CD4-positive, alpha-beta memory T cell (primary cell): ENCODE measurements around the gene TMEM203. TPM values are rescaled to one million over a fixed set of nuclear protein-coding genes. Genes with fewer than 3 reads are reported as not detected.

Experiments
- CTCF ChIA-PET: fragments of 350-600 bp; sonication (Branson Sonifier 250); formaldehyde crosslinking; loops from one replicate; lab custom pipeline; 2021; ENCODE audit warnings: inconsistent platforms; ENCODE audit not compliant: partially characterized antibody; lab: Charles Lee
- POLR2A ChIA-PET: fragments of 350-600 bp; sonication (Branson Sonifier 250); formaldehyde crosslinking; loops from one replicate; lab custom pipeline; 2021; ENCODE audit not compliant: partially characterized antibody; lab: Charles Lee
- DNase-seq, 5 donors: peaks; one replicate each; pipeline versions ENCODE4 v3.0.0 to v3.0.0-alpha.2; 2020 to 2022; ENCODE audit warnings: mixed read lengths in 1 of 5
- H3K27ac ChIP-seq: one replicate; pipeline ENCODE4 v1.7.0; 2013; ENCODE audit warnings: low read depth, low read length
- H3K27me3 ChIP-seq: 2 replicates; pipeline ENCODE4 v1.7.0; 2013; ENCODE audit warnings: mild to moderate bottlenecking, low read length, moderate library complexity; ENCODE audit not compliant: insufficient read depth
- H3K36me3 ChIP-seq: 2 replicates; pipeline ENCODE4 v1.7.0; 2013; ENCODE audit warnings: mild to moderate bottlenecking, low read length, moderate library complexity; ENCODE audit not compliant: insufficient read depth
- H3K4me1 ChIP-seq: 2 replicates; pipeline ENCODE4 v1.7.0; 2013; ENCODE audit warnings: mild to moderate bottlenecking, low read length, moderate library complexity; ENCODE audit not compliant: insufficient read depth
- H3K4me3 ChIP-seq, 2 donors: one replicate each; pipeline ENCODE4 v1.7.0; 2013; ENCODE audit warnings: low read length in 2 of 2, mild to moderate bottlenecking in 1 of 2
- H3K9me3 ChIP-seq, 2 donors: one replicate each; pipeline ENCODE4 v1.7.0; 2013; ENCODE audit warnings: low read length in 2 of 2, control low read depth in 1 of 2; ENCODE audit not compliant: control insufficient read depth in 1 of 2
- H3K27ac Mint-ChIP-seq, 7 donors: one replicate each; pipeline ENCODE4 v1.8.0; 2020 to 2021; ENCODE audit warnings: mixed read lengths in 7 of 7, mild to moderate bottlenecking in 6 of 7, inconsistent platforms in 3 of 7, moderate library complexity in 3 of 7
- H3K27me3 Mint-ChIP-seq, 2 donors: one replicate each; pipeline ENCODE4 v1.8.0; 2020 to 2021; ENCODE audit warnings: mixed read lengths in 2 of 2
- H3K36me3 Mint-ChIP-seq, 2 donors: one replicate each; pipeline ENCODE4 v1.8.0; 2020 to 2021; ENCODE audit warnings: mixed read lengths in 2 of 2, inconsistent platforms in 1 of 2, mild to moderate bottlenecking in 1 of 2
- H3K4me1 Mint-ChIP-seq, 4 donors: one replicate each; pipeline ENCODE4 v1.8.0; 2020 to 2021; ENCODE audit warnings: mixed read lengths in 4 of 4, mild to moderate bottlenecking in 1 of 4
- H3K4me3 Mint-ChIP-seq, 8 donors: one replicate each; pipeline ENCODE4 v1.8.0; 2020 to 2021; ENCODE audit warnings: mixed read lengths in 8 of 8, mild to moderate bottlenecking in 7 of 8, moderate library complexity in 6 of 8, inconsistent platforms in 3 of 8
- H3K9me3 Mint-ChIP-seq, 8 donors: one replicate each; pipeline ENCODE4 v1.8.0; 2020 to 2021; ENCODE audit warnings: mixed read lengths in 8 of 8, mild to moderate bottlenecking in 5 of 8, inconsistent platforms in 3 of 8, moderate library complexity in 1 of 8
- intact Hi-C: fragments of 100-400 bp; cut with micrococcal nuclease; formaldehyde crosslinking; loops from one replicate; pipeline ENCODE4 v1.15.1; 2023
- polyA plus RNA-seq, 2 donors: library from polyadenylated mRNA; unstranded; fragments of 300-500 nt; fragmentation: Illumina TruSeq; gene quantifications; one replicate each; pipeline ENCODE4 v1.2.3, GENCODE V29; 2021
- total RNA-seq, 2 experiments: library from RNA; stranded (reverse); gene quantifications; one replicate each; pipeline ENCODE4 v1.2.3, GENCODE V29; 2021

The TMEM203 gene
- total and polyA plus RNA-seq, 4 experiments from 2014 or later: 39.5 to 170 (median 86.0) TPM

DNA sequence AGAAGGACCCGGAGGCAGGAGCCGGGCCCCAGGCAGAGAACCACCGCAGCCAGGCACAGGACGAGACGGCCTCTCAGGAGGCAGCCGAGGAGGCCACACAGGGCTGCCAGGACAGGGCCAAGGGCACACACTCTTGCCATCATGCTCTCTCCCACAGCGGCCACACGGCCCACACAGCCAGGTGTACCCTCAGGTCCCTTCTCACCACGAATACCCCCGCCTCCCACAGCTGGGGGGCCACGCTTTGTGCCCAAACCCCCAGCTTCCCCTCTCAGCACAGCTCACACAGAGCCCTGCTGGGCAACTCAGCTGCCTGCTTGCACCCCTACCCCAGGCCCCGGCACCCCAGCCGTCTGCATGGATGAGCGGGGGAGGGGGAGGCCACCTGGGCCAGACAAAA, 11.7 kb downstream of the TMEM203 start:
- H3K4me3 ChIP-seq: no peak overlapping the region
- peaks cover 6% of the 10 kb centered on the region for H3K36me3 ChIP-seq
- Mint-ChIP-seq H3K27ac (no peak overlapping the region), H3K4me3 (no peak overlapping the region), H3K4me1 (peaks cover 6 to 28% (median 12%) of the 10 kb centered on the region in 4 donors), H3K36me3 (peaks cover 0 to 11% of the 10 kb centered on the region in 2 donors), H3K27me3 (no peaks in the 10 kb centered on the region), H3K9me3 (no peaks in the 10 kb centered on the region)
- peaks cover 16% of the 10 kb centered on the region for H3K4me1 ChIP-seq
- intact Hi-C loops: no loop called here
- H3K9me3 ChIP-seq: no peaks in the 10 kb centered on the region
- CTCF ChIA-PET: no interaction called here
- H3K27me3 ChIP-seq: no peaks in the 10 kb centered on the region
- DNase-seq: no peak
- H3K27ac ChIP-seq: no peak overlapping the region
- POLR2A ChIA-PET: interaction anchor here (8.9 kb wide), 1 partner anchor 9 kb away, joined by 169 read pairs; the partner anchor contains the start of genes NDOR1, TMEM203 and TPRN

DNA sequence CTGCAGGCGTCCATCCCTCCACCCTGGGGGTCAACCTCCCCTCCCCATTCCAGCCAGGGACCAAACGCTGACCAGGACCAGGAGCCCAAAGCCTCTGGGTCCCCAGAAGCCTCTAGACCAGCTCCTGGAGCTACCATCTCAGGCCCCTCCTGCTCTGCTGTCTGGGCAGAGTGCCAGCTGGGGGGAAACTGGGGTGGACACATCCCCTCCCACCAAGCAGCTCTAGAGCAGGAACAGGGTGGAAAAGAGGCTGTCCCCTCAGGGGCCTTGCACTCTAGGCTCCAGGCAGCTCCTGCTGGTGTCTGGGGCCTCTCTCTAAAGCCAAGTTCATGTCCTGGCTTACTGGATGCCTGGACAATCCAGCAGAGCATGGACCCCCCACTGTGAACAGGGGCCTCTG, 12.6 kb downstream of the TMEM203 start:
- peaks cover 18% of the 10 kb centered on the region for H3K4me1 ChIP-seq
- H3K9me3 Mint-ChIP-seq: peaks cover 0 to 3% (median 0%) of the 10 kb centered on the region in 8 donors
- H3K4me1 Mint-ChIP-seq: peaks cover 8 to 25% (median 16%) of the 10 kb centered on the region in 4 donors
- no peak overlapping the region for H3K4me3 ChIP-seq
- intact Hi-C loops: no loop called here
- H3K36me3 Mint-ChIP-seq: peaks cover 0 to 11% of the 10 kb centered on the region in 2 donors
- H3K9me3 ChIP-seq: no peaks in the 10 kb centered on the region
- H3K4me3 Mint-ChIP-seq: no peak overlapping the region
- H3K27me3 ChIP-seq: no peaks in the 10 kb centered on the region
- no peak overlapping the region for H3K27ac ChIP-seq
- no peaks in the 10 kb centered on the region for H3K27me3 Mint-ChIP-seq
- H3K36me3 ChIP-seq: peaks cover 6% of the 10 kb centered on the region
- POLR2A ChIA-PET: interaction anchor here (0.6 to 8.9 kb wide), 4 partner anchors 10 to 63 kb away, joined by 3 to 169 read pairs (median 4); partner anchors contain the start of genes NDOR1, TMEM203 and TPRN
- H3K27ac Mint-ChIP-seq: no peak overlapping the region
- DNase-seq: no peak
- CTCF ChIA-PET: interaction anchor here (1.4 to 1.5 kb wide), 2 partner anchors 44 to 97 kb away, joined by 3 to 4 read pairs; no protein-coding TSS in a partner anchor

DNA sequence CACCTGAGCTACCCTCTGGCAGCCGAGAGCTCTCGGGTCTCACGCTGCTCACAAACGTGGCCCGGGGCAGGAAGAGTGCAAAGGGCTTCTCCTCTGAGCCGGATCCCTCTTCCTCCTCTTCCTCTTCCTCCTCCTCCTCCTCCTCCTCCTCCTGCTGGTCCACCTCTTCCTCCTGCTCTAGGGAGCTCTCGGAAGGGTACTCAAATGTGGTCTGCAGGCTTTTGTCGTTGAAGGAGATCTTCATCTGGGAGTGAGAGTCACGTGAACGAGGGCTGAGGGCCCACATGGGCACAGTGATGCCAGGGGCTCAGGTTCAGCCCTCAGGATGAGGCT, 13.0 kb downstream of the TMEM203 start:
- no peak for DNase-seq
- ChIA-PET CTCF (interaction anchor here (1.4 to 1.5 kb wide), 2 partner anchors 45 to 96 kb away, joined by 3 to 4 read pairs; no protein-coding TSS in a partner anchor), POLR2A (interaction anchor here (0.6 to 8.9 kb wide), 4 partner anchors 10 to 63 kb away, joined by 3 to 169 read pairs (median 4); partner anchors contain the start of genes NDOR1, TMEM203 and TPRN)
- Histone ChIP-seq H3K4me3 (no peak overlapping the region), H3K9me3 (no peaks in the 10 kb centered on the region), H3K36me3 (peaks cover 6% of the 10 kb centered on the region), H3K4me1 (peaks cover 23% of the 10 kb centered on the region), H3K27me3 (no peaks in the 10 kb centered on the region), H3K27ac (no peak overlapping the region)
- H3K27me3 Mint-ChIP-seq: no peaks in the 10 kb centered on the region
- peaks cover 0 to 3% (median 0%) of the 10 kb centered on the region in 8 donors for H3K9me3 Mint-ChIP-seq
- H3K36me3 Mint-ChIP-seq: peaks cover 0 to 13% of the 10 kb centered on the region in 2 donors
- peak overlapping the region in 1 of 7 donors; percentile 70 for H3K27ac Mint-ChIP-seq
- H3K4me3 Mint-ChIP-seq: peak overlapping the region in 1 of 8 donors; percentile 15
- H3K4me1 Mint-ChIP-seq: peaks cover 11 to 29% (median 20%) of the 10 kb centered on the region in 4 donors
- intact Hi-C loops: no loop called here

DNA sequence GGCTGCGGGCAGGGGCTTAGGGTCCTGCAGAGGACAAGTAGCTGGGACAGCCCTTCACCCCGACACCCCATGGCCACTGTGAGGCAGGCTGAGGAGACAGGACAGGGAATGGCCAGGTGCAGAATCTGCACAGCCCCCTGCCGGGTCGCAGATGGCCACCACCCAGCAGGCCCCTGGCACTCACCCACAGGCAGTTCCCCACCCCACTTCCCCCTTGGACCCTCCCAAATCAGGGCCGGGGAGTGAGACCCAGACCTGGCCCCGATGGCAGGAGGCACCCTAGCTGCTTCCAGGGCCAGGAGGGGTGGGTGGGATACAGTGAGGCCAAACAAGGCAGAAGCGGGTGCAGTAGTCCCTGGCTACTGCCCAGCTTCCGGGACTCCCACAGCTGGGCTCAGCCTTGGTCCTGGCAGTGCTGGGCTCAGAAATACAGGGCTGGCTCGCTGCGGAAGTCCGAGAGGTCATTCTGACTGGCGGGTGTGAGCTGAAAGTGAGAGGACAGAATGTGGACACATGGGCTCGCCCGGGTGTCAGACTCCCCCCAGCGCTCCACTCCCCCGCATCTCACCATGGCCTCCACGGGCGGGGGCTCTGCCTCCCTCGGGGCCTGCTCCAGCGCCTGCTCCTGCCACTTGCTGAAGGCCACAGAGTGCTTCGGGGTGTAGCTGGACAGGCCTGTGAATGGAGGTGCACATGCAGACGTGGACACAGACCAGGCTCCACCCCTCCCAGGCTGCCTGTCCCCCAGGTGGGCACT, 13.6 kb downstream of the TMEM203 start:
- no peaks in the 10 kb centered on the region for H3K9me3 ChIP-seq
- Mint-ChIP-seq H3K4me3 (no peak overlapping the region), H3K27me3 (no peaks in the 10 kb centered on the region), H3K4me1 (peaks cover 12 to 34% (median 25%) of the 10 kb centered on the region in 4 donors), H3K27ac (peak overlapping the region in 1 of 7 donors; percentile 22), H3K36me3 (peaks cover 0 to 13% of the 10 kb centered on the region in 2 donors), H3K9me3 (peaks cover 0 to 3% (median 0%) of the 10 kb centered on the region in 8 donors)
- intact Hi-C loops: no loop called here
- H3K4me3 ChIP-seq: no peak overlapping the region
- ChIA-PET POLR2A (interaction anchor here (1.0 to 8.9 kb wide), 3 partner anchors 11 to 62 kb away, joined by 3 to 169 read pairs (median 5); partner anchors contain the start of genes NDOR1, TMEM203 and TPRN), CTCF (interaction anchor here (1.4 to 1.5 kb wide), 2 partner anchors 45 to 96 kb away, joined by 3 to 4 read pairs; no protein-coding TSS in a partner anchor)
- peaks cover 28% of the 10 kb centered on the region for H3K4me1 ChIP-seq
- H3K27ac ChIP-seq: no peak overlapping the region
- peaks cover 6% of the 10 kb centered on the region for H3K36me3 ChIP-seq
- no peak for DNase-seq
- H3K27me3 ChIP-seq: no peaks in the 10 kb centered on the region

DNA sequence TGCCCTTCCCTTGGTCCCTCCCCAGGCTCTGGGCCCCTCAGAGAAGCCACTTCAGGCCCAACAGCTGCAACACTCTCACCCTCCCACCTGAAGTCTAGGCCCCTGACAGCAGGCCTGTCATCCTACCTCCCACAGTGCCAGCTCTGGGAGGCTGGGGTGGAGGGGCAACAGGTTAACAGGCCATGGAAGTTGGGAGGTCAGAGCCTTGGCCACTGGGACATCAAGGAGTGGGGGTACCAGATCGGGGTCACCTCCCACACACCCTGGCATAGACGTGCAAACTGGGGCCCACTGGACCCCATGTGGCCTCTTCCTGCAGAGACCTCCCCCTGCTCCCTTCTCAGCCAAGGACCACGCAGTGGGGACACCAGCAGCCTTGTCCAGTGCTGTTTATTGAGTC, 14.2 kb downstream of the TMEM203 start:
- Mint-ChIP-seq H3K4me1 (peaks cover 16 to 41% (median 30%) of the 10 kb centered on the region in 4 donors), H3K4me3 (no peak overlapping the region), H3K27ac (peak overlapping the region in 3 of 7 donors; percentile 22 to 80 (median 78)), H3K36me3 (peaks cover 0 to 16% of the 10 kb centered on the region in 2 donors), H3K9me3 (peaks cover 0 to 3% (median 0%) of the 10 kb centered on the region in 8 donors), H3K27me3 (no peaks in the 10 kb centered on the region)
- ChIA-PET POLR2A (interaction anchor here (4.7 to 8.9 kb wide), 2 partner anchors 11 to 30 kb away, joined by 61 to 169 read pairs; partner anchors contain the start of genes NDOR1, RNF208, TMEM203 and TPRN), CTCF (interaction anchor here (1.0 kb wide), 1 partner anchor 25 kb away, joined by 4 read pairs; no protein-coding TSS in a partner anchor)
- intact Hi-C loops: no loop called here
- peaks cover 34% of the 10 kb centered on the region for H3K4me1 ChIP-seq
- H3K4me3 ChIP-seq: no peak overlapping the region
- no peaks in the 10 kb centered on the region for H3K9me3 ChIP-seq
- no peak overlapping the region for H3K27ac ChIP-seq
- peaks cover 6% of the 10 kb centered on the region for H3K36me3 ChIP-seq
- H3K27me3 ChIP-seq: no peaks in the 10 kb centered on the region
- no peak for DNase-seq

DNA sequence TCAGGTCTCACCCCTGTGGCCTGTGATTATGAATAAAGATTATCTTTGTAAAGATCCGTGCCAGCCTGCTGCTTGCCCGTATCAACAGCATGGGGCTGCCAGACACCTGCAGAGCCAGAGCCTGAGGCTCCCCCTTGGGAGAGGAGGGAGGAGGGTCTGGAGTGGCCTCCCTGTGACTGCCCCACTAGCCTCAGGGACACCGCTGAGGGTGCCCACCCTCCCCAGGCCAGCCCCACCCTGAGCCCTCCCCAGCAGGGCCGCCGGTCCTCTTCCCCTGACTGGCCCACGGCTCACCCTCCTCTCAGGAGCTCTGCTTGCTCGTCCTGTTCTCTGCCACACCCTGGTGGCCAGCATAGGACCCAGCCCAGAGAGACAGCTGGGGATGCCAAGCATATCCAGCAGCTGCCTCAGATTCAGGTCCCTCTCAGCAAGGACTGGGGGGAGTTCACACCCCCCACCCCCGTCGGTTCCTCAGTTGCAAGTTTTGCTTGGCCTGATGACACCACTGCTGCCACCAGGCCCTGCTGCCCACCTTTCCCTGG, 15.1 kb downstream of the TMEM203 start:
- Mint-ChIP-seq H3K36me3 (peaks cover 0 to 16% of the 10 kb centered on the region in 2 donors), H3K27ac (peak overlapping the region in 5 of 7 donors; percentile 73 to 91 (median 81)), H3K9me3 (peaks cover 0 to 3% (median 0%) of the 10 kb centered on the region in 8 donors), H3K27me3 (no peaks in the 10 kb centered on the region), H3K4me3 (peak overlapping the region in 6 of 8 donors; percentile 33 to 93 (median 58)), H3K4me1 (peaks cover 16 to 49% (median 31%) of the 10 kb centered on the region in 4 donors)
- POLR2A ChIA-PET: interaction anchor here (2.5 to 8.9 kb wide), 6 partner anchors 12 to 104 kb away, joined by 11 to 169 read pairs (median 20); partner anchors contain the start of genes MAN1B1, NDOR1, RNF208 and TMEM203
- H3K4me3 ChIP-seq: no peak overlapping the region
- CTCF ChIA-PET: interaction anchor here (1.0 to 2.0 kb wide), 3 partner anchors 7 to 94 kb away, joined by 3 to 7 read pairs (median 4); no protein-coding TSS in a partner anchor
- intact Hi-C loops: no loop called here
- no peaks in the 10 kb centered on the region for H3K27me3 ChIP-seq
- peaks cover 12% of the 10 kb centered on the region for H3K36me3 ChIP-seq
- no peaks in the 10 kb centered on the region for H3K9me3 ChIP-seq
- no peak for DNase-seq
- H3K27ac ChIP-seq: peak overlapping the region; percentile 96
- H3K4me1 ChIP-seq: peaks cover 41% of the 10 kb centered on the region
